IMR-90 (cell line): Measurements from ENCODE around the gene TRAFD1. TPM values are rescaled to one million over a fixed set of nuclear protein-coding genes. Genes with fewer than 3 reads are reported as not detected.

Source experiments
- ATAC-seq: fragments of 200-7000 bp; cut with Tn5 transposase; 2 replicates; pipeline ENCODE4 v1.9.1; 2020; ENCODE audit warnings: low read depth, mild to moderate bottlenecking, moderate library complexity
- BruUV-seq: library from RNA; stranded (reverse); fragments of 400-500 nt; replicated peaks from 2 replicates; lab custom pipeline; 2021; lab: Mats Ljungman, UMichigan
- CTCF ChIA-PET: fragments of 300-600 bp; formaldehyde crosslinking; extraction: SDS; loops from one replicate; lab custom pipeline; 2021; ENCODE audit warnings: antibody characterized with exemption; lab: Yijun Ruan, JAX
- POLR2A ChIA-PET: fragments of 300-600 bp; sonication (Branson Sonifier 250); formaldehyde crosslinking; loops from one replicate; lab custom pipeline; 2022; ENCODE audit warnings: antibody characterized with exemption; ENCODE audit not compliant: unreplicated experiment; lab: Charles Lee
- DNase-seq: peaks from one replicate; pipeline ENCODE4 v3.0.0; 2013
- H2AFZ ChIP-seq: replicated peaks from 2 replicates; pipeline ENCODE3; 2013; ENCODE audit warnings: low read length, mild to moderate bottlenecking; ENCODE audit not compliant: poor library complexity
- H2AK5ac ChIP-seq: 2 replicates; pipeline ENCODE4 v1.6.1; 2013; ENCODE audit warnings: low read depth, low read length, inconsistent platforms
- H2AK9ac ChIP-seq: replicated peaks from 2 replicates; pipeline ENCODE3; 2013; ENCODE audit warnings: mild to moderate bottlenecking, low read depth, low read length, moderate library complexity; ENCODE audit not compliant: poor library complexity
- H2BK120ac ChIP-seq: 2 replicates; pipeline ENCODE4 v1.6.1; 2013; ENCODE audit warnings: low read depth, low read length, inconsistent platforms
- H2BK15ac ChIP-seq: 3 replicates; pipeline ENCODE4 v1.6.1; 2013; ENCODE audit warnings: low read depth, low read length, inconsistent platforms
- H2BK20ac ChIP-seq: 2 replicates; pipeline ENCODE4 v1.6.1; 2013; ENCODE audit warnings: low read depth, mild to moderate bottlenecking, inconsistent platforms, low read length, moderate library complexity
- H2BK5ac ChIP-seq: 2 replicates; pipeline ENCODE4 v1.6.1; 2013; ENCODE audit warnings: mild to moderate bottlenecking, low read depth, low read length, inconsistent platforms; ENCODE audit not compliant: poor library complexity, severe bottlenecking
- H3K14ac ChIP-seq: replicated peaks from 2 replicates; pipeline ENCODE4 v1.6.1; 2013; ENCODE audit warnings: low read depth, low read length, inconsistent platforms
- H3K18ac ChIP-seq: 2 replicates; pipeline ENCODE4 v1.6.1; 2013; ENCODE audit warnings: low read depth, low read length, control low read depth
- H3K23ac ChIP-seq: 2 replicates; pipeline ENCODE4 v1.6.1; 2013; ENCODE audit warnings: low read depth, low read length, inconsistent platforms
- H3K27ac ChIP-seq: 2 replicates; pipeline ENCODE4 v1.5.1; 2013; ENCODE audit warnings: mild to moderate bottlenecking, control low read depth, low read length; ENCODE audit not compliant: insufficient read depth
- H3K27me3 ChIP-seq: 2 replicates; pipeline ENCODE4 v1.6.1; 2013; ENCODE audit warnings: low read length; ENCODE audit not compliant: control insufficient read depth, insufficient read depth
- H3K36me3 ChIP-seq: 2 replicates; pipeline ENCODE4 v1.6.1; 2013; ENCODE audit warnings: low read length, mixed read lengths; ENCODE audit not compliant: control insufficient read depth, insufficient read depth
- H3K4ac ChIP-seq: 2 replicates; pipeline ENCODE4 v1.6.1; 2013; ENCODE audit warnings: low read depth, low read length, inconsistent platforms
- H3K4me1 ChIP-seq: 2 replicates; pipeline ENCODE4 v1.6.1; 2013; ENCODE audit warnings: low read length, mixed read lengths; ENCODE audit not compliant: control insufficient read depth, insufficient read depth
- H3K4me2 ChIP-seq: 2 replicates; pipeline ENCODE4 v1.6.1; 2013; ENCODE audit warnings: low read depth, mild to moderate bottlenecking, control low read depth, low read length, moderate library complexity
- H3K4me3 ChIP-seq: 2 replicates; pipeline ENCODE4 v1.5.1; 2013; ENCODE audit warnings: low read depth, mild to moderate bottlenecking, control low read depth, low read length, moderate library complexity; ENCODE audit not compliant: insufficient read depth
- H3K56ac ChIP-seq: 2 replicates; pipeline ENCODE4 v1.6.1; 2013; ENCODE audit warnings: low read length, inconsistent platforms; ENCODE audit not compliant: insufficient read depth; ENCODE audit errors: extremely low read depth
- H3K79me1 ChIP-seq, 2 experiments: 2 replicates each; pipeline ENCODE4 v1.6.1; 2013; ENCODE audit warnings: low read length in 2 of 2, inconsistent platforms in 1 of 2, low read depth in 1 of 2
- H3K9ac ChIP-seq: 2 replicates; pipeline ENCODE4 v1.6.1; 2013; ENCODE audit warnings: low read depth, low read length, control low read depth
- H3K9me1 ChIP-seq: 2 replicates; pipeline ENCODE4 v1.6.1; 2013; ENCODE audit warnings: low read length, inconsistent platforms; ENCODE audit not compliant: insufficient read depth
- H3K9me3 ChIP-seq: 2 replicates; pipeline ENCODE4 v1.6.1; 2013; ENCODE audit warnings: low read length; ENCODE audit not compliant: control insufficient read depth, insufficient read depth
- H4K20me1 ChIP-seq: 2 replicates; pipeline ENCODE4 v1.6.1; 2013; ENCODE audit warnings: low read length, inconsistent platforms; ENCODE audit not compliant: insufficient read depth
- H4K5ac ChIP-seq: 2 replicates; pipeline ENCODE4 v1.6.1; 2013; ENCODE audit warnings: mild to moderate bottlenecking, low read depth, low read length, control low read depth
- H4K8ac ChIP-seq, 2 experiments: 2 replicates each; pipeline ENCODE4 v1.6.1; 2013; ENCODE audit warnings: low read depth in 2 of 2, low read length in 2 of 2, control low read depth in 1 of 2, inconsistent platforms in 1 of 2
- H4K91ac ChIP-seq: 2 replicates; pipeline ENCODE4 v1.6.1; 2013; ENCODE audit warnings: low read depth, low read length, inconsistent platforms; ENCODE audit not compliant: insufficient read depth
- BHLHE40 ChIP-seq: fragments of 150-350 bp; IDR thresholded peaks from 2 replicates; pipeline ENCODE4 v1.6.1; 2016; ENCODE audit warnings: mild to moderate bottlenecking, low read depth, low read length
- FOS ChIP-seq: fragments of 150-350 bp; IDR thresholded peaks from 2 replicates; pipeline ENCODE4 v1.6.1; 2016; ENCODE audit warnings: low read depth, low read length
- MAFK ChIP-seq: IDR thresholded peaks from 2 replicates; pipeline ENCODE4 v1.6.1; 2012; ENCODE audit warnings: low read depth, low read length, improper control_type of control experiment
- MXI1 ChIP-seq: IDR thresholded peaks from 2 replicates; pipeline ENCODE4 v1.6.1; 2012; ENCODE audit warnings: low read depth, mild to moderate bottlenecking, low read length, moderate library complexity, borderline replicate concordance
- NFE2L2 ChIP-seq: fragments of 150-350 bp; IDR thresholded peaks from 2 replicates; pipeline ENCODE4 v1.6.1; 2016; ENCODE audit warnings: low read depth, mild to moderate bottlenecking, low read length
- POLR2A ChIP-seq: IDR thresholded peaks from 2 replicates; pipeline ENCODE4 v1.6.1; 2012; ENCODE audit warnings: mild to moderate bottlenecking, low read depth, low read length
- RCOR1 ChIP-seq: IDR thresholded peaks from 2 replicates; pipeline ENCODE4 v1.6.1; 2012; ENCODE audit warnings: mild to moderate bottlenecking, low read length, improper control_type of control experiment; ENCODE audit not compliant: insufficient replicate concordance
- RFX5 ChIP-seq: IDR thresholded peaks from 2 replicates; pipeline ENCODE4 v1.8.0; 2012; ENCODE audit warnings: low read depth, mild to moderate bottlenecking, low read length, moderate library complexity
- SMC3 ChIP-seq: fragments of 150-350 bp; IDR thresholded peaks from 2 replicates; pipeline ENCODE4 v1.6.1; 2016; ENCODE audit warnings: low read depth, mild to moderate bottlenecking, antibody characterized with exemption, low read length, moderate library complexity
- WGBS, 2 experiments: methylation state at CpG; one replicate each; pipeline versions ENCODE4 v1.1.5 to v1.1.7; 2013; ENCODE audit warnings: missing lambda C conversion rate in 2 of 2; ENCODE audit not compliant: insufficient read length in 1 of 2; ENCODE audit errors: extremely low coverage in 2 of 2; 5-methylcytosine and 5-hydroxymethylcytosine counted together
- dilution Hi-C: fragments of 300-500 bp; cut with HindIII; formaldehyde crosslinking; loops from one replicate; pipeline ENCODE4 v1.14.3; 2018; ENCODE audit warnings: low sequenced_read_pairs; ENCODE audit not compliant: unreplicated experiment
- in situ Hi-C: fragments of 300-500 bp; cut with MboI; formaldehyde crosslinking; loops from 3 replicates; pipeline ENCODE4 v1.14.3; 2019; ENCODE audit warnings: low sequenced_read_pairs, inconsistent platforms, mixed read lengths
- intact Hi-C: fragments of 100-400 bp; cut with micrococcal nuclease; formaldehyde crosslinking; loops from 2 replicates; pipeline ENCODE4 v1.10.0; 2022
- polyA plus RNA-seq, 3 experiments: library from polyadenylated mRNA; depleted of rRNA; stranded (reverse); fragments of >200 nt; gene quantifications; 2 replicates each; pipeline ENCODE4 v1.2.3, GENCODE V29; 2012; ENCODE audit warnings: low replicate concordance in 1 of 3
- total RNA-seq: library from RNA; depleted of rRNA; stranded (reverse); fragments of >200 nt; gene quantifications from 2 replicates; pipeline ENCODE4 v1.2.3, GENCODE V29; 2012
- TF ChIP-seq, protein P1 (sequence below): conservative IDR thresholded peaks from 2 replicates; pipeline ENCODE4 v1.5.1; 2012; ENCODE audit warnings: mild to moderate bottlenecking, low read depth, low read length, improper control_type of control experiment

The TRAFD1 gene
- total and polyA plus RNA-seq, 2 of the 4 experiments (the other 2 are of a cell fraction): 41.3 to 70.4 TPM

DNA sequence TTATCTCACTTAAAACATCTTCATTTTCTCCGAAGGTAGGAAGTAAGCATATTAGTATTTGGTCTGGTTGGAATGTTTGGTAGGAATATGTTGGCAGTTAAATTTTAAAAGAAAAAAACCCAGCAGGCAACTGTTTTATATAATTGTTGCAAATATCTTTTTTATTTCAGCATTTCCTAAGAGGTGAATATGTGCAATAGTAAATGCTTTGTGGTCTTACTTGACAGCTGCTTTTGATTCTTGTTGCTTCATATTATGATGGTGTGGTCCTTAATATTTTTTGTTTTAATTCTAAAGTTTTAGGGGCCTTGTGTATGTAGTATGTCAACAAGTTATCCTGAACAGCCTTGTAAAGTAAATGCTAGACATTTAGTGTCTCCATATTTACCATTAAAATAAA lies 6.3 kb downstream of the TRAFD1 start:
- H3K14ac ChIP-seq: no peak overlapping the region
- no peaks in the 10 kb centered on the region for H3K9me3 ChIP-seq
- H3K4ac ChIP-seq: no peak overlapping the region
- H3K4me3 ChIP-seq: no peak overlapping the region
- no TSS peak for BruUV-seq
- no peak overlapping the region for H2AK5ac ChIP-seq
- intact Hi-C loops (loop anchor here (10.0 kb wide), 1 partner anchor 87 kb away; no protein-coding TSS in a partner anchor), in situ Hi-C loops (no loop called here), dilution Hi-C loops (no loop called here)
- no peak overlapping the region for H2AFZ ChIP-seq
- H3K36me3 ChIP-seq: peaks cover 31% of the 10 kb centered on the region
- ChIA-PET POLR2A (interaction anchor here (0.6 kb wide), 1 partner anchor 187 kb away, joined by 10 read pairs; no protein-coding TSS in a partner anchor), CTCF (interaction anchor here (0.6 to 1.0 kb wide), 2 partner anchors 9 to 52 kb away, joined by 3 read pairs; no protein-coding TSS in a partner anchor)
- H3K79me1 ChIP-seq: peaks cover 19 to 66% of the 10 kb centered on the region in 2 experiments
- no peak overlapping the region for H2BK20ac ChIP-seq
- H4K20me1 ChIP-seq: peaks cover 4% of the 10 kb centered on the region; the same call in 1 of the 2 replicates
- peaks cover 12% of the 10 kb centered on the region; the same call in 1 of the 2 replicates for H3K9me1 ChIP-seq
- peak overlapping the region; percentile 41 for H2BK5ac ChIP-seq
- H3K18ac ChIP-seq: no peak overlapping the region
- TF ChIP-seq RFX5 (no peak), NFE2L2 (no peak), RCOR1 (no peak), FOS (no peak), SMC3 (no peak), MXI1 (no peak), MAFK (no peak), POLR2A (no peak), BHLHE40 (no peak)
- TF ChIP-seq, protein P1, sequence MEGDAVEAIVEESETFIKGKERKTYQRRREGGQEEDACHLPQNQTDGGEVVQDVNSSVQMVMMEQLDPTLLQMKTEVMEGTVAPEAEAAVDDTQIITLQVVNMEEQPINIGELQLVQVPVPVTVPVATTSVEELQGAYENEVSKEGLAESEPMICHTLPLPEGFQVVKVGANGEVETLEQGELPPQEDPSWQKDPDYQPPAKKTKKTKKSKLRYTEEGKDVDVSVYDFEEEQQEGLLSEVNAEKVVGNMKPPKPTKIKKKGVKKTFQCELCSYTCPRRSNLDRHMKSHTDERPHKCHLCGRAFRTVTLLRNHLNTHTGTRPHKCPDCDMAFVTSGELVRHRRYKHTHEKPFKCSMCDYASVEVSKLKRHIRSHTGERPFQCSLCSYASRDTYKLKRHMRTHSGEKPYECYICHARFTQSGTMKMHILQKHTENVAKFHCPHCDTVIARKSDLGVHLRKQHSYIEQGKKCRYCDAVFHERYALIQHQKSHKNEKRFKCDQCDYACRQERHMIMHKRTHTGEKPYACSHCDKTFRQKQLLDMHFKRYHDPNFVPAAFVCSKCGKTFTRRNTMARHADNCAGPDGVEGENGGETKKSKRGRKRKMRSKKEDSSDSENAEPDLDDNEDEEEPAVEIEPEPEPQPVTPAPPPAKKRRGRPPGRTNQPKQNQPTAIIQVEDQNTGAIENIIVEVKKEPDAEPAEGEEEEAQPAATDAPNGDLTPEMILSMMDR: no peak
- no peak overlapping the region for H2BK120ac ChIP-seq
- no peak overlapping the region for H3K23ac ChIP-seq
- DNase-seq (no peak), ATAC-seq (no peak)
- no peak overlapping the region for H3K9ac ChIP-seq
- H3K27ac ChIP-seq: no peak overlapping the region
- no peak overlapping the region for H4K5ac ChIP-seq
- H4K91ac ChIP-seq: no peak overlapping the region
- H3K56ac ChIP-seq: no peak overlapping the region
- no peak overlapping the region for H2AK9ac ChIP-seq
- H3K4me1 ChIP-seq: peaks cover 8% of the 10 kb centered on the region
- H2BK15ac ChIP-seq: no peak overlapping the region
- H3K4me2 ChIP-seq: peak overlapping the region; percentile 30; the same call in 1 of the 2 replicates
- H3K27me3 ChIP-seq: no peaks in the 10 kb centered on the region
- WGBS, 2 experiments: no CpG with 5 or more reads among the region's 1 CpG
- no peak overlapping the region for H4K8ac ChIP-seq
